T-helper 1 cell treated with Interleukin-12 subunit alpha and Interleukin-12 subunit beta and Interleukin-4 antibody, amounts not matched to agents 30 μg/mL and 1 μg/mL, for 36 hours (primary cell): ENCODE results near the gene RIMBP2.

Experiments used
- H3K27ac Mint-ChIP-seq: one replicate; pipeline ENCODE4 v1.8.0; 2021; ENCODE audit warnings: mild to moderate bottlenecking, mixed read lengths
- H3K27me3 Mint-ChIP-seq: one replicate; pipeline ENCODE4 v1.8.0; 2021; ENCODE audit warnings: low read depth, mixed read lengths
- H3K36me3 Mint-ChIP-seq: one replicate; pipeline ENCODE4 v1.8.0; 2021; ENCODE audit warnings: low read depth, mixed read lengths
- H3K4me1 Mint-ChIP-seq: one replicate; pipeline ENCODE4 v1.8.0; 2021; ENCODE audit warnings: low read depth, mixed read lengths
- H3K4me3 Mint-ChIP-seq: one replicate; pipeline ENCODE4 v1.8.0; 2021; ENCODE audit warnings: mild to moderate bottlenecking, moderate library complexity, mixed read lengths
- H3K9me3 Mint-ChIP-seq: one replicate; pipeline ENCODE4 v1.8.0; 2021; ENCODE audit warnings: mixed read lengths

RIMBP2 gene

DNA sequence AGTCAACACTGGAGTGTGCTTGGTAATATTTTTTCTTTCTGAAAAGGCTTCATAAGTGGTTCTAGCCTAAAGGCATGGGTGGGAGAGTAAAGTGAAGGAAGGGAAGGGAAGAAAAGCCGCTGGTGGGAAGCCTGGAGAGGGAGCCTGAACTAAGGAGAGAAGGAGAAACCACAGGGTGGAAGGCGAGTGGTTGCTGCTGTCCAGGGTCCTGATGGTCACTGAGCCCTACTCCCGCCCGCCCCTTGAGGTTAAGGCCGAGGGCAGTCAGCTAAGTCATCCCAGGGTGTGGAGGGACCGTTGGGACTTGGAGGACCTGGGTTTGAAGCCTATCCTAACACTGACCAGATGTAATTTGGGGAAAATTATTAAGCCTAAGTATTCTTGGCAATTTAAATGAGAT is 189.3 kb downstream of the RIMBP2 start:
- H3K4me1 Mint-ChIP-seq = no peaks in the 10 kb centered on the region
- no peaks in the 10 kb centered on the region for H3K36me3 Mint-ChIP-seq
- H3K9me3 Mint-ChIP-seq = no peaks in the 10 kb centered on the region
- no peaks in the 10 kb centered on the region for H3K27me3 Mint-ChIP-seq
- no peak overlapping the region for H3K4me3 Mint-ChIP-seq
- H3K27ac Mint-ChIP-seq = no peak overlapping the region

DNA sequence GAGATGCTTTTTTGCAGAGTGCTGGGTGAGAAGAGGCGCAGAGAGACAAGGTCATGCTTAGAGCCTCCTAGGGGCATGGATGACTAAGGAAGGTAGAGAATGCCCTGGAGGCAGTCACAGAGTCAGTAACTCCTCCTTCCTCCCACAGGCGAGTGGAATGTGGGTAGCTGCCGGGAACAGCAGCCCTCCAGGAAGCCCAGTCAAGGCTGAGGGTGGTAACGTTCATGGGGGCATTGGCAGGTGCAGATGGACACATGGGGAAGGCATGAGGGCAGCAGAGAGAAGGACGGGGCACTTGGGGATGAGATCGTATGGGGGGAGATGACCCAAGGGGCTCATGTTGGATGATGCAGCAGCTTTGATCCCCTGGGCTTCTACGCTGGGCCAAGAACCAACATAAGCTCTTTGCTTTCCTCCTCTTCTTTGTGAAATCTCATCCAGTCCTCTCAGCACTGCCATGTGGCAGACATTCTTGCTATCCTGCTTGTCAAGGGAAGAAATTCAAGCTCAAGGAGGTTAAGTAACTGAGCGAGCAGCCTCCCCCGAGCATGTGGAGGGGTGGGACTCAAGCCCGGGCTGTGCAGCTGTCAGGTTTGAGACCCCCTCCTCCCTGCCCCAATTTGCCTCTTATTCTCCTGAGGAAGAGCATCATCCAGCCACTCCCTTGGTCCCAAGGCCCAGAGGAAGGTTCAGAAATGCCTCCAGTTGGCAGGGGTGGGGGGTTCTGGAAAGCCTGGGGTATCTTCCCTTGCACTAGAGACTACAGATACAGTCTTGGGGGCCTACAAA is 190.5 kb downstream of the RIMBP2 start:
- no peak overlapping the region for H3K4me3 Mint-ChIP-seq
- no peak overlapping the region for H3K27ac Mint-ChIP-seq
- H3K9me3 Mint-ChIP-seq = no peaks in the 10 kb centered on the region
- H3K4me1 Mint-ChIP-seq = no peaks in the 10 kb centered on the region
- H3K36me3 Mint-ChIP-seq = no peaks in the 10 kb centered on the region
- no peaks in the 10 kb centered on the region for H3K27me3 Mint-ChIP-seq

DNA sequence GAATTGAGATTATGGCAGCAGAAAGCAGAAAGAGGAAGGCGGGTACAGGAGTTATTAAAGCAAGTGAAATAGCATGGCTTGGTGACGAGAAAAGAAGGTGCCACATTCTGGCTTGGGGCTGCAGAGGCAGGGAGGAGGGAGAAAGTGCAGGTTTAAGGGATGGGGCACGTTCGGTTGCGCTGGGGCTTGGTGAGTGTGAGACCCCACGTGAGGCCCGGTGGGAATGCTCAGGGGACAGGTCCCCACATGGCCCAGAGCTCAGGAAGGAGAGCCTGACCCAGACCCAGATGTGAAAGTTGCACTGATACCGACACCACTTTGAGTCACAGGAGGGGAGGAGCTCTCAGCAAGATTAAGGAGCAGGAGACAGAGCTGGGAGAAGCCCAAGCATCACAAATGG is 191.3 kb downstream of the RIMBP2 start:
- no peaks in the 10 kb centered on the region for H3K27me3 Mint-ChIP-seq

DNA sequence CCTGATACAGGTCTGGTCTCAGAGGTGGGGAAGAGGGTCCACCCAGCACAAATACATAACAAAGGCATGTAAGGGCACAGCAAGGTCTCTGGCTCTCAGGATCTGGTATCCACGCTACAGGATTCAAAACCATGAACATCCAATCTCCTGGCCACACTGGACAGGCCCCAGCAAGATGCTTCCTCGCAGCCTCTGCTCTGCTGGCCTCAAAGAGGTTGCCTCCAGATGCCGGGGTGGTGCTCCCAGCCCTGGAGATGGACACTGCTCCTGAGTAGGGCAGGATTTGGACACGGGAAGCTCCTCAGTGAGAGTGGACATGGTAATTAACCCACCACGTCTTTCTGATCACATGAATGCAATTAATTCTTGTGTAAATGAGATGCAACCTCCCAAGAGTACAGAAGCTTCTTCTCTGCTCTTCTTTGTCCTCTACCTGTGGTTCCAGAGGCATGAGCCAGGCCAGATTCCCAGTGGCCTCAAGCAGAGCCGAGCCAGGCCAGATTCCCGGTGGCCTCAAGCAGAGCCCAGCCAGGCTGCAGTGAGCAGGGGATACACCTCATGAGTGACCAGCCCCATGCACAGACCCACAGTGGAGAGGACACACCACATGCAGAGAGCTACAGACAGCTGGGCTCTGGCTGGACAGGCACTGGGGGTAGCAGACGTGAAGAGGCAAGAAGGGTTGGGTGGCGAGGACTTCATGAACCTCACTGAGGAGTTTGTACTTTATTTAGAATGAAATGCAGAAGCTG is 192.1 kb downstream of the RIMBP2 start:
- H3K27me3 Mint-ChIP-seq = no peaks in the 10 kb centered on the region
- H3K36me3 Mint-ChIP-seq = no peaks in the 10 kb centered on the region
- no peak overlapping the region for H3K4me3 Mint-ChIP-seq
- no peak overlapping the region for H3K27ac Mint-ChIP-seq
- H3K4me1 Mint-ChIP-seq = no peaks in the 10 kb centered on the region
- no peaks in the 10 kb centered on the region for H3K9me3 Mint-ChIP-seq

More for the DNA sequence above, 191.3 kb downstream of the RIMBP2 start:
- Mint-ChIP-seq H3K4me1 (no peaks in the 10 kb centered on the region), H3K36me3 (no peaks in the 10 kb centered on the region), H3K9me3 (no peaks in the 10 kb centered on the region), H3K4me3 (no peak overlapping the region), H3K27ac (no peak overlapping the region)

DNA sequence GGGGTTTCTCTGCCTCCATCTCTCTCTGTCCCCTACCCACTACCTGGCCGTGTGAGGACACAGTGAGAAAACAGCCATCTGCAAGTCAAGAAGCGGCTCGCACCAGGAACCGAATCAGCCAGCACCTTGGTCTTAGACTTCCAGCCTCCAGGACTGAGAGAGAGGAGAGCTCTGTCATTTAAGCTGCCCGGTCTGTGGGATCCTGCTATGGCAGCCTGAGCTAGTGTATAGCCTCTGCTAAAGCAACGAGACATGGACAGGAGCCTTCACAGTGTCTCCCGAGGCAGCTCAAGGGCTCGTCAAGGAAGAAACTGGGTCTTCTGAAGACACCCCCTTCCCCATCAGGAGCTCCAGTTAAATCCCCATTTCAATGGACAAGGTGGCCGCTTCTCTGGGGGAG is 192.9 kb downstream of the RIMBP2 start:
- no peaks in the 10 kb centered on the region for H3K36me3 Mint-ChIP-seq
- H3K27ac Mint-ChIP-seq = no peak overlapping the region
- H3K4me1 Mint-ChIP-seq = no peaks in the 10 kb centered on the region
- H3K27me3 Mint-ChIP-seq = no peaks in the 10 kb centered on the region
- no peak overlapping the region for H3K4me3 Mint-ChIP-seq
- no peaks in the 10 kb centered on the region for H3K9me3 Mint-ChIP-seq

DNA sequence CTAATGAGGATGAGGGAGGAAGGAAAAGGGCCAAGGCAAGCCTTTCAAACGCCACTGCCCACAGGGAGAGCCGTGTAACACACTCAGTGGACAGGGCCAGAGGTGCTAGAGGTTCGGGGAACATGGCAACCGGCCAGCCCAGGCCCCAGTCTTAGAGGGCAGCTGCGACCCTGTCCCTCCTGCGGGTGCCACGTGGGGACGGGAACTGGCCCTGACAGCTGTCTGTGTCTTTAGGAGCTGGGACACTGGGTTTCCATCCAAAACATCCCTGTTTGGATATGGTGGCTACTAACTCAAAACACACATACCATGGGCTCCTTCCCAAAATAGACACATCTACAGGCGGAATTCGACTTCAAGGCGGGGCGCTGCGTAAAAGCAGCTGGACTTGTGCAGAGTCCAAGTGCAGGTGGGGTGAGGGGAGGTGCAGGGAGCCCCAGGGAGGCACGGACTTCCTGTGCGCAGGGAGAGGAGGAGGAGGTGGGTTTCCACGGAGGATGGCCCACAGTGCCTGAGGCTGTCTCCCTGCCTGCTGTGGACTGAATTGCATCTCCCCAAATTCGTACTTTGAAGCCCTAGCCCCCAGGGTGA is 193.8 kb downstream of the RIMBP2 start:
- H3K4me3 Mint-ChIP-seq = no peak overlapping the region
- H3K27ac Mint-ChIP-seq = no peak overlapping the region
- no peaks in the 10 kb centered on the region for H3K9me3 Mint-ChIP-seq
- no peaks in the 10 kb centered on the region for H3K27me3 Mint-ChIP-seq
- no peaks in the 10 kb centered on the region for H3K36me3 Mint-ChIP-seq
- no peaks in the 10 kb centered on the region for H3K4me1 Mint-ChIP-seq

DNA sequence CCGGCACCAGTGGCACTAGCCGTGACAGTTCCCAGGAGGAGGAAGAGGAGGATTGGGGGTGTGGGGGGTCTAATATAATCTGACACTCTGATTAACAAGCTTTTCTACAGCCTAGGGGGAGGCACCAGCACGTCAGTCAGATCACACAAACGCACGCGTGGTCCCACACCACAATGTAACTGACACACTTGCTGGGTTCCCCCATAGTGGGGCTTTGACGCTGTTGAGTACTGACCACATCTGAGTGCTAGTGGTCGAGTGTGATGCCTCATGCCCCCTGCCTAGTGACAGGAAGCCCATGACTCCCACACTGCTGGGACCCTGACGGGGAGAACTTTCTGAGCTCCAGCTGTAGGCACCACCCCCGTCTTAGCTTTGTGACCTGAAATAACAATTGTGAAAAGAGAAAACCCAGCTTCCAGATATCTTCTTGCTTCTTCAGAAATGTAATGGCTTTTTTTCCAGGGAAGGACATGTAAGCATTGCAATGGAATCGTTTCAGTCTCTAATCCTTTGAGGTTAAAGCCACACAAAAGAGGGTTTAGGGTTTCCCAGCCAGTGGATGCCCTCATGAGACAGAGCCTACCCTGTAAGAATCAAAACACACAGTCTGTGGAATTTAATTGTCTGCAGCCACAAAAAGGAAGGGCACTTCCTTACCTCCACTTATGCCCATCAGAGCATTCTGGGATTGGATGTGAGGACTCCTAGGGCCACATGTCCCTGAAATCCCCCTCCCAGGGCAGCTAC is 194.5 kb downstream of the RIMBP2 start:
- no peaks in the 10 kb centered on the region for H3K36me3 Mint-ChIP-seq

DNA sequence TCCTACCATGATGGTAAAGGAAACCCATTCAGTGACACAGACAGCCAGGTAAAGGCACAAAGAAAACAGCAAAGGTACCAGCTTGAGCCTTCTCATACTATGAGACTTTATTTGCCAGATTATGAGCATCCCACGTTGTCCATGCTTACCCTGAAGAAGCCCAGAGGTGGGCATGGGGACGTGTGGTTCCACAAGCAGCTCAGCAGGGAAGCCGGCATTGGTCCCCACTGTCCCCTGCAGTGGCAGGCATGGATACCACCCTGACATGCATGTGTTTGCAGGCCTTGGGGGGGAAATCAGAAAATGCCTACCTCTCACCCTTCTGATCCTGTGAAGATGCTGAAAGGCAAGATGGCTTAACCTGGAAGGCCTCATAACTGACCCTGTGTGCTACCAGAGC is 195.3 kb downstream of the RIMBP2 start:
- Mint-ChIP-seq H3K9me3 (no peaks in the 10 kb centered on the region), H3K4me3 (no peak overlapping the region), H3K36me3 (no peaks in the 10 kb centered on the region), H3K27me3 (no peaks in the 10 kb centered on the region), H3K27ac (no peak overlapping the region), H3K4me1 (no peaks in the 10 kb centered on the region)

More for the DNA sequence above, 194.5 kb downstream of the RIMBP2 start:
- Mint-ChIP-seq H3K27ac (no peak overlapping the region), H3K9me3 (no peaks in the 10 kb centered on the region), H3K4me1 (no peaks in the 10 kb centered on the region), H3K4me3 (no peak overlapping the region), H3K27me3 (no peaks in the 10 kb centered on the region)

DNA sequence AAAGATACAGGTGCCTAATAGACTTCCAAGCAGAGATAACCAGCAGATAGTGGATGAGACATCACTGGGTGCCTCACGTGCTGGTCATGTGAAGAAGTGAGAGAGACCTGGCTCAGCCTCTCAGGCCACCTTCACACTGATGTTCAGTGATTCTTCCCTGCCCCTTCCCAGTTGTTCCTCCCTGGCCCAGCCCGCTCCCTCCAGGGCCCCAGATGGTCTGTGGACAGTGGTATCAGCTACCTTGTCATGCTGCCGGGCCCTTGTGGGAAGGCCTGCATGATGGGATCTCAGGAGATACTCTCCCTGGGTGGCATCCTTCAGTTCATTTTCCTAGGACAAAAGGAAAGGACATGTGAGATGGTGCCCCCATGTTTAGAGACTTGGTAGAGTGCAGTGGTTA is 198.5 kb downstream of the RIMBP2 start:
- no peaks in the 10 kb centered on the region for H3K4me1 Mint-ChIP-seq
- no peaks in the 10 kb centered on the region for H3K36me3 Mint-ChIP-seq
- H3K9me3 Mint-ChIP-seq = no peaks in the 10 kb centered on the region
- no peak overlapping the region for H3K4me3 Mint-ChIP-seq
- no peak overlapping the region for H3K27ac Mint-ChIP-seq
- no peaks in the 10 kb centered on the region for H3K27me3 Mint-ChIP-seq

DNA sequence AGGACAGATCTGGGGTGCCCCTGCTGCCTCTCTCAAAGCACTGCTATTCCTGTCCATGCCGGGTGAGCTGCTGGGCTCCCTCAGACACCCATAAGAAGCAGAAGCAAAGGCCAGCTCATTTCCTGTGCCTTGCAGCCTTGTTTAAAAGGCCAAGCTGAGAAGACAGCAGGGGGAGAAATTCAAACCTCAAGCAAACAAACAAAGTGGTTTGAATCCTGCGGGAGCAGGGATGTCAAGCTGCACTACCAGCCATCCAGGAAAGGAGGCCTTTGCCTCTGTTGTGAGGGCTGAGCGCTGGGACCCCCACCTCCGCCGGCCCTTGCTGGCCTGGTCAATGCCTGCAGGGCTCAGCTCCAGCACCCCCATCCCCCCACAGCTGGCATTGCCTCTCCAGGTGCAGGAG is 201.9 kb downstream of the RIMBP2 start:
- H3K4me1 Mint-ChIP-seq = no peaks in the 10 kb centered on the region
- no peaks in the 10 kb centered on the region for H3K27me3 Mint-ChIP-seq
- H3K36me3 Mint-ChIP-seq = no peaks in the 10 kb centered on the region
- H3K27ac Mint-ChIP-seq = no peak overlapping the region
- no peaks in the 10 kb centered on the region for H3K9me3 Mint-ChIP-seq
- H3K4me3 Mint-ChIP-seq = no peak overlapping the region

DNA sequence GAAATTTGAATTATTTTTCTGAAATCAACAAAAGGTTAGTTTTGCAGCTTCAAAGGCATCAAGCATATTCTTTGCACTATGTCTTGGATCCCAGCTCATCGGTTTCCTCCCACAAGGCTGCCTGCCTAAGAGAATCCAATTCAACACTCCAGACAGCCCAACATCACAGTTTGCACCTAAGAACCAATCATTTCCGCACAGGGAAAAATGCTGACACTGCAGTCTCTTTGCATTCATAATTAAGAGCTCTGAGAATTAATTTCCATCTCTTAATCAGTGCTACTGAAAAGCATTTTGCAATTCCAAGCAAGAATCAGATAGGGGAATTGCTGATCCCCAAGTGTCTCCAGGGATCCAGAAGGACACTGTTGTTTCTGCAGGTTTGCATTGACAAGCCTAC is 202.5 kb downstream of the RIMBP2 start:
- Mint-ChIP-seq H3K9me3 (no peaks in the 10 kb centered on the region), H3K27me3 (no peaks in the 10 kb centered on the region), H3K27ac (no peak overlapping the region), H3K4me1 (no peaks in the 10 kb centered on the region), H3K36me3 (no peaks in the 10 kb centered on the region), H3K4me3 (no peak overlapping the region)

DNA sequence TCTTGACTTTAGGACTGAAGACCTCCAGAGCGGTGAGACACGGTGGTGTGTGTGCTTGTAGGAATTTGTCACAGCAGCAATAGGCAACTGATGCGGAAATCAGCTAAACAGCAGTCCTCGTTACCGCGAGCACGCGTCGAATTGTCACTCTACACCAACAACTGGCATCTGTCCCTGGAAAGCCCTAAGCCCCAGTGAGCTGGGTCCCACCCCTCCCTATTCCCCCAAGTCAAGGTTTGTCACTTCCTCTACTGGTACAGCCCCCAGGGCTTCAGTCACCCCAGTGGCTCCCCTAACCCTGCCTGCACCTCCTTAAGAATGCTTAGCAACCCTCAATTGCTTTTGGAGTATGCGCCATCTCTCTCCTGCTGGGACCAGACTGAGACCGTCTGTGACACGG is 204.8 kb downstream of the RIMBP2 start:
- Mint-ChIP-seq H3K27me3 (no peaks in the 10 kb centered on the region), H3K36me3 (no peaks in the 10 kb centered on the region), H3K4me3 (no peak overlapping the region), H3K4me1 (no peaks in the 10 kb centered on the region), H3K27ac (no peak overlapping the region), H3K9me3 (no peaks in the 10 kb centered on the region)

DNA sequence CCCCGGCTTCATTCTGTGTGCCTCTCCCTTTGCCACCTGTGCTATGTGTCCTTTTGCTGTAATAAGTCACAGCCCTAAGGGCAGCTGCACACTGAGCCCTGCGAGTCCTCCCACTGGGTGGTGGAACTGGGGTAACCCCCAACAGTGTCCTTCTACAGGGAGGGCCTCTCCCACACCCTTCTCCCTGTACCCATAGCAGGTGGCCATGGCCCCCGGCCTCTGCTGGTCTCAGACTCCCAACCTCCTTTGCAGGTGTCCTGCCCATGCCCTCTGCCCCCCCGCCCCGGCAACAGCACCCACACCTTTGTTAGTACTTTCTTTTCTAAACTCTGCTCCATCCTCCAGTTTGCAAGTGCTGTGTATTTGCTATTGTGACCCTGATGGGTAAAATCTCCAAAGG is 206.6 kb downstream of the RIMBP2 start:
- Mint-ChIP-seq H3K4me3 (no peak overlapping the region), H3K4me1 (no peaks in the 10 kb centered on the region), H3K27ac (no peak overlapping the region), H3K9me3 (no peaks in the 10 kb centered on the region), H3K27me3 (no peaks in the 10 kb centered on the region), H3K36me3 (no peaks in the 10 kb centered on the region)

DNA sequence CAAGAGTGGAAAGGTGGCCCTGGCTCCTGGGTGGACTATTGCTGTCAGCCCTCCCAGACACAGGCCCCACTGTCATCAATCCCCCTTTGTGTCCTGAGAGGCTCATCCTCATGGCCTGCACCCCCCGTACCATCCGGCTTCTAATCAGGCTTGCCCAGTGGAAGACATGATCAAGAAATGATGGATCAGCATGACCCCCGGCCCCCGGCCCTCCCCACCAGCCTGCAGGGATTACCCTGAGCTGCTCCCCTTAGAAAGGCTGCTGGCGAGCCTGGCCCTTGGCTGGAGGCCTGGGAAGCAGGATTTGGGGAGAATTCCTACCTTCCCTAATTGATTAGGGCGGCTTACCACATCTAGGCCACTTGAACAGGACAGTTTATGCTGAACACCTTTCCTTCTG is 207.3 kb downstream of the RIMBP2 start:
- Mint-ChIP-seq H3K4me3 (no peak overlapping the region), H3K9me3 (no peaks in the 10 kb centered on the region), H3K27ac (no peak overlapping the region), H3K4me1 (no peaks in the 10 kb centered on the region), H3K27me3 (no peaks in the 10 kb centered on the region), H3K36me3 (no peaks in the 10 kb centered on the region)
